HEK293 (cell line): Measurements from ENCODE around the gene RBM19.
"Not testable (repeated sequence)": the region's sequence is repeated elsewhere in the genome, so short reads cannot be mapped to it uniquely, and the experiment has no call there.

ENCODE experiments used
- CTCF ChIA-PET: fragments of 350-600 bp; formaldehyde crosslinking; extraction: SDS; loops from one replicate; lab custom pipeline; 2021; ENCODE audit warnings: antibody characterized with exemption; lab: Yijun Ruan, JAX
- POLR2A ChIA-PET: fragments of 300-600 bp; formaldehyde crosslinking; extraction: SDS; loops from one replicate; lab custom pipeline; 2020; ENCODE audit warnings: antibody characterized with exemption, inconsistent platforms; lab: Yijun Ruan, JAX
- H3K27ac ChIP-seq: fragments of 200-500 bp; sonication (Bioruptor generic); 2 replicates; pipeline ENCODE4 v1.5.1; 2014; ENCODE audit warnings: low read depth, low read length, control low read depth, inconsistent platforms; ENCODE audit errors: extremely low read depth
- H3K36me3 ChIP-seq, 2 experiments: fragments of 200-500 bp in 1 of 2; sonication (Bioruptor generic) in 1 of 2; 1 replicate in 1 of 2; 2 replicates in 1 of 2; pipeline ENCODE4 v1.5.1; 2014 to 2017; ENCODE audit warnings: inconsistent platforms in 2 of 2, low read length in 2 of 2; ENCODE audit not compliant: control insufficient read depth in 2 of 2, insufficient read depth in 1 of 2
- H3K4me1 ChIP-seq: fragments of 200-500 bp; sonication (Bioruptor generic); 2 replicates; pipeline ENCODE4 v1.5.1; 2014; ENCODE audit warnings: mild to moderate bottlenecking, low read length, inconsistent platforms; ENCODE audit not compliant: control insufficient read depth, insufficient read depth
- H3K4me3 ChIP-seq: 2 replicates; pipeline ENCODE4 v1.5.1; 2011; ENCODE audit warnings: low read depth, mild to moderate bottlenecking, control low read depth, low read length, moderate library complexity
- H3K9me3 ChIP-seq: fragments of 200-500 bp; sonication (Bioruptor generic); 2 replicates; pipeline ENCODE4 v1.5.1; 2014; ENCODE audit warnings: low read depth, low read length, inconsistent platforms; ENCODE audit not compliant: control insufficient read depth, insufficient read depth
- TCF7L2 ChIP-seq: IDR thresholded peaks from 2 replicates; pipeline ENCODE4 v1.6.1; 2011; ENCODE audit warnings: low read depth, mild to moderate bottlenecking, inconsistent platforms, low read length, moderate library complexity, borderline replicate concordance
- ZBTB10 ChIP-seq: fragments of 450-650 bp; formaldehyde crosslinking; IDR thresholded peaks from 2 replicates; pipeline ENCODE4 v1.5.1; 2016; ENCODE audit warnings: missing biosample characterization, missing genetic modification characterization
- ZNF155 ChIP-seq: fragments of 450-650 bp; formaldehyde crosslinking; IDR thresholded peaks from 2 replicates; pipeline ENCODE4 v1.5.1; 2016; ENCODE audit warnings: missing biosample characterization, missing genetic modification characterization
- ZNF169 ChIP-seq: fragments of 450-650 bp; formaldehyde crosslinking; IDR thresholded peaks from 2 replicates; pipeline ENCODE4 v1.5.1; 2016; ENCODE audit warnings: missing biosample characterization, missing genetic modification characterization
- ZNF548 ChIP-seq: fragments of 450-650 bp; formaldehyde crosslinking; IDR thresholded peaks from 2 replicates; pipeline ENCODE4 v1.5.1; 2016; ENCODE audit warnings: missing biosample characterization, missing genetic modification characterization
- ZNF747 ChIP-seq: fragments of 450-650 bp; formaldehyde crosslinking; IDR thresholded peaks from 2 replicates; pipeline ENCODE4 v1.5.1; 2016; ENCODE audit warnings: missing biosample characterization, missing genetic modification characterization
- ZNF791 ChIP-seq: fragments of 450-650 bp; formaldehyde crosslinking; IDR thresholded peaks from 2 replicates; pipeline ENCODE4 v1.5.1; 2016; ENCODE audit warnings: missing biosample characterization, missing genetic modification characterization

RBM19 gene

GRCh38 chr12:113997365-113997764, 31.2 kb upstream of the RBM19 start (continued):
- no peak for TF ChIP-seq ZNF155 (tag by site-specific recombination)
- TF ChIP-seq, all 188 proteins: peak for 0

GRCh38 chr12:113996026-113996425, 29.9 kb upstream of the RBM19 start:
- CTCF ChIA-PET, result interaction anchor here (0.9 to 1.3 kb wide), 2 partner anchors 15 to 480 kb away, joined by 3 to 4 read pairs; no protein-coding TSS in a partner anchor
- Histone ChIP-seq H3K27ac (no peak overlapping the region), H3K36me3 (no peaks in the 10 kb centered on the region), H3K9me3 (no peaks in the 10 kb centered on the region), H3K4me3 (no peak overlapping the region), H3K4me1 (no peaks in the 10 kb centered on the region)
- POLR2A ChIA-PET, result no interaction called here
- TF ChIP-seq ZNF791 (tag by site-specific recombination) (no peak), ZNF747 (no peak)

GRCh38 chr12:113994051-113994450, 27.9 kb upstream of the RBM19 start:
- H3K4me3 ChIP-seq, result no peak overlapping the region
- H3K27ac ChIP-seq, result no peak overlapping the region
- H3K9me3 ChIP-seq, result no peaks in the 10 kb centered on the region
- POLR2A ChIA-PET, result no interaction called here
- CTCF ChIA-PET, result interaction anchor here (1.0 kb wide), 1 partner anchor 12 kb away, joined by 3 read pairs; no protein-coding TSS in a partner anchor
- no peaks in the 10 kb centered on the region for H3K4me1 ChIP-seq
- no peaks in the 10 kb centered on the region for H3K36me3 ChIP-seq
- TF ChIP-seq ZNF169 (tag by site-specific recombination) (no peak), ZNF155 (tag by site-specific recombination) (no peak)

- POLR2A ChIA-PET, H3K36me3 ChIP-seq, H3K4me3 ChIP-seq, H3K27ac ChIP-seq, H3K4me1 ChIP-seq, H3K9me3 ChIP-seq: not testable (repeated sequence)
- CTCF ChIA-PET, result interaction anchor here (2.3 kb wide), 1 partner anchor 12 kb away, joined by 21 read pairs; no protein-coding TSS in a partner anchor
Measured at GRCh38 chr12:113992751-113993150, 26.6 kb upstream of the RBM19 start.

GRCh38 chr12:113991224-113992044, 25.3 kb upstream of the RBM19 start:
- no peaks in the 10 kb centered on the region for H3K4me1 ChIP-seq
- POLR2A ChIA-PET, result no interaction called here
- H3K4me3 ChIP-seq, result no peak overlapping the region
- CTCF ChIA-PET, result interaction anchor here (0.6 to 2.3 kb wide), 2 partner anchors 11 to 25 kb away, joined by 3 to 21 read pairs; no protein-coding TSS in a partner anchor
- no peaks in the 10 kb centered on the region for H3K36me3 ChIP-seq
- no peak overlapping the region for H3K27ac ChIP-seq
- no peak for TF ChIP-seq ZNF548 (tag by site-specific recombination)
- no peak for TF ChIP-seq TCF7L2
- no peak for TF ChIP-seq ZBTB10 (tag by site-specific recombination)
- TF ChIP-seq, all 188 proteins: peak for 0
- no peaks in the 10 kb centered on the region for H3K9me3 ChIP-seq
